Epidermal melanocyte (primary cell): Measurements from ENCODE around the gene SYTL2.
"Not testable (repeated sequence)": the region's sequence is repeated elsewhere in the genome, so short reads cannot be mapped to it uniquely, and the experiment has no call there.

ENCODE experiments used
- DNase-seq: peaks from one replicate; pipeline ENCODE4 v3.0.0; 2011; ENCODE audit warnings: low spot score; ENCODE audit not compliant: insufficient read length

The SYTL2 gene

GRCh38 chr11:85798361-85798760 is 12.6 kb downstream of the SYTL2 start:
- DNase-seq: no peak

- DNase-seq: no peak
Measured at GRCh38 chr11:85795712-85796487, 15.0 kb downstream of the SYTL2 start.

- no peak for DNase-seq
Measured at GRCh38 chr11:85791409-85791990, 19.4 kb downstream of the SYTL2 start.

- no peak for DNase-seq
Measured at GRCh38 chr11:85787809-85788760, 22.9 kb downstream of the SYTL2 start.

GRCh38 chr11:85787168-85787567 is 23.8 kb downstream of the SYTL2 start:
- DNase-seq: no peak

GRCh38 chr11:85784480-85785265 is 26.3 kb downstream of the SYTL2 start:
- no peak for DNase-seq

- DNase-seq: no peak
Measured at GRCh38 chr11:85783758-85784157, 27.2 kb downstream of the SYTL2 start.

GRCh38 chr11:85780780-85781517 is 30.0 kb downstream of the SYTL2 start:
- DNase-seq: not testable (repeated sequence)

GRCh38 chr11:85779956-85780640 is 30.8 kb downstream of the SYTL2 start:
- no peak for DNase-seq

- not testable (repeated sequence) for DNase-seq
Measured at GRCh38 chr11:85777603-85777972, 33.4 kb downstream of the SYTL2 start.

- no peak for DNase-seq
Measured at GRCh38 chr11:85776951-85777602, 33.9 kb downstream of the SYTL2 start.

- DNase-seq: no peak
Measured at GRCh38 chr11:85774256-85775101, 36.5 kb downstream of the SYTL2 start.

- peak; percentile 33 for DNase-seq
Measured at GRCh38 chr11:85772695-85773094, 38.2 kb downstream of the SYTL2 start.

- no peak for DNase-seq
Measured at GRCh38 chr11:85771568-85771967, 39.4 kb downstream of the SYTL2 start.

GRCh38 chr11:85769771-85770170 is 41.2 kb downstream of the SYTL2 start:
- DNase-seq: no peak

- no peak for DNase-seq
Measured at GRCh38 chr11:85768473-85769146, 42.3 kb downstream of the SYTL2 start.

- no peak for DNase-seq
Measured at GRCh38 chr11:85767246-85767945, 43.5 kb downstream of the SYTL2 start.
